Fibroblast of mammary gland (primary cell): ENCODE data around the gene LRRFIP1.

ENCODE experiments used
- DNase-seq: peaks from one replicate; pipeline ENCODE4 v3.0.0-alpha.2; 2010; ENCODE audit warnings: low read depth
- H3K4me3 ChIP-seq: 2 replicates; pipeline ENCODE4 v1.5.1; 2011; ENCODE audit warnings: low read depth, mild to moderate bottlenecking, low read length, moderate library complexity; ENCODE audit not compliant: control insufficient read depth
- CTCF ChIP-seq: conservative IDR thresholded peaks from 2 replicates; pipeline ENCODE4 v1.5.1; 2011; ENCODE audit warnings: low read depth, low read length, inconsistent platforms; ENCODE audit not compliant: control insufficient read depth, insufficient read depth

Gene LRRFIP1

GRCh38 chr2:237714690-237715458, 87.5 kb downstream of the LRRFIP1 start:
- H3K4me3 ChIP-seq, result no peak overlapping the region
- no peak for TF ChIP-seq CTCF
- no peak for DNase-seq

GRCh38 chr2:237715459-237715947, 88.1 kb downstream of the LRRFIP1 start:
- H3K4me3 ChIP-seq, result no peak overlapping the region
- no peak for TF ChIP-seq CTCF
- DNase-seq, result no peak

GRCh38 chr2:237716011-237716410, 88.6 kb downstream of the LRRFIP1 start:
- no peak for DNase-seq
- no peak for TF ChIP-seq CTCF
- no peak overlapping the region for H3K4me3 ChIP-seq

GRCh38 chr2:237717366-237718276, 90.2 kb downstream of the LRRFIP1 start:
- no peak for DNase-seq
- no peak for TF ChIP-seq CTCF
- no peak overlapping the region for H3K4me3 ChIP-seq

GRCh38 chr2:237718277-237718634, 90.9 kb downstream of the LRRFIP1 start:
- no peak for DNase-seq
- no peak overlapping the region for H3K4me3 ChIP-seq
- TF ChIP-seq CTCF, result no peak

GRCh38 chr2:237720444-237720843, 93.1 kb downstream of the LRRFIP1 start:
- TF ChIP-seq CTCF, result no peak
- H3K4me3 ChIP-seq, result no peak overlapping the region
- DNase-seq, result no peak
